Suprapubic skin (tissue), 3 donors: ENCODE measurements around the gene ADGRB3.

Experiments
- POLR2A ChIP-seq, 2 donors: fragments of 450-650 bp; IDR thresholded peaks; one replicate each; pipeline ENCODE4 v1.6.1; 2017; ENCODE audit warnings: antibody characterized with exemption in 2 of 2, mild to moderate bottlenecking in 2 of 2, moderate library complexity in 2 of 2
- TF ChIP-seq, protein P1 (sequence below), 2 donors: fragments of 200-600 bp in 1 of 2; fragments of 450-650 bp in 1 of 2; sonication (generic) in 1 of 2; IDR thresholded peaks; one replicate each; pipeline ENCODE4 v1.5.1; 2016 to 2019; ENCODE audit warnings: antibody characterized with exemption in 2 of 2, mild to moderate bottlenecking in 1 of 2, moderate library complexity in 1 of 2

GRCh38 chr6:68774843-68775242 is 139.8 kb downstream of the ADGRB3 start:
- TF ChIP-seq, protein P1, sequence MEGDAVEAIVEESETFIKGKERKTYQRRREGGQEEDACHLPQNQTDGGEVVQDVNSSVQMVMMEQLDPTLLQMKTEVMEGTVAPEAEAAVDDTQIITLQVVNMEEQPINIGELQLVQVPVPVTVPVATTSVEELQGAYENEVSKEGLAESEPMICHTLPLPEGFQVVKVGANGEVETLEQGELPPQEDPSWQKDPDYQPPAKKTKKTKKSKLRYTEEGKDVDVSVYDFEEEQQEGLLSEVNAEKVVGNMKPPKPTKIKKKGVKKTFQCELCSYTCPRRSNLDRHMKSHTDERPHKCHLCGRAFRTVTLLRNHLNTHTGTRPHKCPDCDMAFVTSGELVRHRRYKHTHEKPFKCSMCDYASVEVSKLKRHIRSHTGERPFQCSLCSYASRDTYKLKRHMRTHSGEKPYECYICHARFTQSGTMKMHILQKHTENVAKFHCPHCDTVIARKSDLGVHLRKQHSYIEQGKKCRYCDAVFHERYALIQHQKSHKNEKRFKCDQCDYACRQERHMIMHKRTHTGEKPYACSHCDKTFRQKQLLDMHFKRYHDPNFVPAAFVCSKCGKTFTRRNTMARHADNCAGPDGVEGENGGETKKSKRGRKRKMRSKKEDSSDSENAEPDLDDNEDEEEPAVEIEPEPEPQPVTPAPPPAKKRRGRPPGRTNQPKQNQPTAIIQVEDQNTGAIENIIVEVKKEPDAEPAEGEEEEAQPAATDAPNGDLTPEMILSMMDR (IDR thresholded peaks at IDR 0.05): no peak
- TF ChIP-seq POLR2A (IDR thresholded peaks at IDR 0.05): no peak
